Measurements from ENCODE around the gene LMBR1.

Gene LMBR1

DNA sequence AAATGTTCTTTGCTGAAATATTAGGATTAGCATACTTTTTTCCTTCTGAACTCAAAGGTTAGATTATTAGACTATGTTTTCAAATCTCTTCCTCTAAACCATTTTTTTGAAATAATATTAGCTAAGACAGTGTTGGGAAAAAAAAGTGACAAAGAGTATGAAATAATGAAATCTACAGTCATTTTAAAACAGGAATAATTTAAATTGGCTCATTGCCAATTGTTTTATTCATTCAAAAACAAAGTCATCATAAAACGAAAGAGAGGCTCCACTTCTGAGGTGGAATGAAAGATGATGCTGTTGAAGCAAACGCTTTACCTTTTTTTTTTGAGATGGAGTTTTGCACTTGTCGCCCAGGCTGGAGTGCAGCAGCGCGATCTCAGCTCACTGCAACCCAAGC, 201.2 kb downstream of the LMBR1 start:
- no peak for DNase-seq (ENCODE audit: low read depth)

- no peak for DNase-seq (ENCODE audit: low read depth)
Measured at GRCh38 chr7:156684661-156685060, 208.3 kb downstream of the LMBR1 start.

DNA sequence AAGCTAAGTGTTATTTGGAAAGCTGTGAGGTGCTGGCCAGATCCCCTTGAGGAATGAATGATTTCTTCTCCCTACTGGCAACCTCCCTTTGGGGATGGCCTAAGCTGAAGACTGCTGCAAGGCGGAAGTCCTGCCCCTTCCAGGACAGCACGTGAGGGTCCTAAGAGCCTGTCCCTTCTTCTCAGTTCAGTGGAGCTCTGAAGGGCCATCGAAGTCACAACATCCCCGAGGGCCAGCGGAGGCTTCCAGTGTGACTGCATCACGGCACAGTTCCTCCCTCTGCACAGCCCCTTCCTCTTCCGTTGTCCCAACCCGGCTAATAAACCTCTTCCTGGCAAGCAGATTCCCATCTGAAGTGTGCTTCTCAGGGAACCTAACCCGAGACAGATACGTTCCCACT, 208.7 kb downstream of the LMBR1 start:
- no peak for DNase-seq (ENCODE audit: low read depth)

DNA sequence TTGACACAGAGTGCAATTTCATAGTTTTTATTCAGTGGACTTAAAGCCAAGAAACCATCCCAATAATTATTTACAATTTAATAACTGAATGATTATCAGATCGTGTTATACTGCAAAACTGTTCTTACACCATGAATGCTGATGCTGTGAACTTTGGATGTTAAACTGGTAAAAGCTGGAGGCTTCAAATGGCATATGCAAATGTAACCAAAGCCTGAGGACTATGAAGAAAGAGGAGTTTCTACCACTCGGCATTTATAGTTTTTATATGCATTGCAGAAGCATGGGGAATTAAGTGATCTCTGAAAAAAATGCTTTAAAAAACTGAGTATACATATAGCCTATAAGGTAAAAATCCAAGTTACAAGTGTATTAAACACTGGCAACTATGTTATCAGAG, 210.1 kb downstream of the LMBR1 start:
- DNase-seq (ENCODE audit: low read depth), result no peak

DNA sequence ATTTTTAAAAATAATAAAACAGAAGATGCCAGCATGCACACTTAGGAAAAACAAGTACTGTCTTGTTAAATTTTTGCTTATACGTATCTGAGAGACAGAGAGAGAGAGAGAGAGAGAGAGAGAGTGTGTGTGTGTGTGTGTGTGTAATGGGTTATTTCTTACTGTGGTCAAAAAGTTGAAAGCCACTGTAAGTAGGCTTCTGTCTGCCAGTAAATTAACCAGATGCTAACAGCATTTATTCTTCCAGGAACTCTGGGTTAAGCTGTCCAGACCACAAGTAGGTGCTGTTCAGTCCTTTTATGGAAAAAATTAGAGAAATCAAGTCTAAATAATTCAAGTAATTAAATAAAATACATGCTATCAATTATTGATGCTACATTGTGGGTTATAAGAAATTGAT, 212.7 kb downstream of the LMBR1 start:
- no peak for DNase-seq (ENCODE audit: low read depth)

GRCh38 chr7:156677374-156678054, 215.5 kb downstream of the LMBR1 start:
- DNase-seq (ENCODE audit: low read depth), result no peak

DNA sequence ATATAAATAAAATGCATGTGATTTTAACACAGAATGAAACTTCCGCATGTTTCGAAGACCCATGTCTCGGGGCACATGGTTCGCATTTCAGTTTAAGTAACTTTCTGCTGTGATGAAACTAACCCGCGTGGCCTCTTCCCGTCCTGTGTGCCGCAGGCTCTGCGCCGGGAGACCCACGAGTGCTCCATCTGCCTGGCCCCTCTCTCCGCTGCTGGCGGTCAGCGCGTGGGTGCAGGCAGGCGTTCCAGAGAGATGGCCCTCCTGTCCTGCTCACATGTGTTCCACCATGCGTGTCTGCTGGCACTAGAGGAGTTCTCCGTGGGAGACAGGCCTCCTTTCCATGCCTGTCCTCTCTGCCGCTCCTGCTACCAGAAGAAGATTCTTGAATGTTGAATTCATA, 216.7 kb downstream of the LMBR1 start:
- DNase-seq (ENCODE audit: low read depth), result no peak

DNA sequence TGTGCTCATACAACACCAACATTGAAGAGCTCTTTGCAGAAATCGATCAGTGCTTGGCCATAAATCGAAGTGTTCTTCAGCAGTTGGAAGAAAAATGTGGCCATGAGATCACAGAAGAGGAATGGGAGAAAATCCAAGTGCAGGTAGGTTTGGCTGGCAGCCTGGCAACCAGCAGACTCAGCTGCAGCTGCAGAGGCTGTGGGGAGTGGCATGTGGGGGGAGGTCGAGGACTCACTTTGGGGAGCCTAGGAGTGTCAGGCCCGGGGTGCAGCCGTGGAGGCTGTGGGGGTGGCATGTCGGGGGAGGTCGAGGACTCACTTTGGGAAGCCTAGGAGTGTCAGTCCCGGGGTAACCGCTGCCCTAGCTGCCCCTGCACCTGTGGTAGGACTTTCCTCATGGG, 217.3 kb downstream of the LMBR1 start:
- DNase-seq (ENCODE audit: low read depth), result no peak

- no peak for DNase-seq (ENCODE audit: low read depth)
Measured at GRCh38 chr7:156673902-156674301, 219.1 kb downstream of the LMBR1 start.

GRCh38 chr7:156673454-156673853, 219.5 kb downstream of the LMBR1 start:
- DNase-seq (ENCODE audit: low read depth), result no peak

DNA sequence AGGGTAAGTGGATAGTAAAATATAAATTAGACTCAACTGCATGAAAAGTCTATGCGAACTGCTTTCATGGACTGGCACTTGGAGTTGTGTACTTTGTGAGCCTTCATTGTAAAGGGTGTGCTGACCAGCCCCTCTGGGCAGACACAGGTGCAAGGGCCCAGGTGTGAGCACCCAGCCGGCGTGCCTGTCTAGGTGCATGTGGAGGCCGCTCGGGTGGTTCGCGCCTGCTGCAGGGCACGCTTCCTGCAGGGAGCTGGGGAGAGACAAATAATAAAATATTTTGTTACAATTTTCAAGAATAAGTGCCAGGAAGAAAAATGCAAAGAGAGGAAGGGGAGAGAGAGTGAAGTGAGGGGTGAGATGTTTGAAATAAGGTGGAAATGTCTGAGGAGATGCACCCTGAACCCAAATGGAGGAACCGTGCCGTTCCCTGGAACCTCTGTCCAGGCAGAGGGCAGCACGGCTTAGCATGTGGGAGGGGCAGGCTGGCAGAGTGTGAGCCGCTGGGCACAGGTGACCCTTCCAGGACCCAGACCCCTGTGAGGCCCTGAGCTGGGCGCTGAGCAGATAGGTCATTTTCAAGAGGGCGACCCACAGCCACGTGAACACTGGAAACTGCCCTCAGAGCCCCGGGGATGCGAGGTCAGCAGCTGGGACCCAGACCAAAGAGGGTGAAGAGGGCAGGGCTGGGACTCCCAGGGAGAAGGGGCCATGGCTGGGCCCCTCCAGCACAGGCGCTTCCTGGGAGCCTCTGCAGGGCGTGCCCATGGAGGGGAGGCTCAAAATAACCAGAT, 223.8 kb downstream of the LMBR1 start:
- DNase-seq (ENCODE audit: low read depth), result no peak

DNA sequence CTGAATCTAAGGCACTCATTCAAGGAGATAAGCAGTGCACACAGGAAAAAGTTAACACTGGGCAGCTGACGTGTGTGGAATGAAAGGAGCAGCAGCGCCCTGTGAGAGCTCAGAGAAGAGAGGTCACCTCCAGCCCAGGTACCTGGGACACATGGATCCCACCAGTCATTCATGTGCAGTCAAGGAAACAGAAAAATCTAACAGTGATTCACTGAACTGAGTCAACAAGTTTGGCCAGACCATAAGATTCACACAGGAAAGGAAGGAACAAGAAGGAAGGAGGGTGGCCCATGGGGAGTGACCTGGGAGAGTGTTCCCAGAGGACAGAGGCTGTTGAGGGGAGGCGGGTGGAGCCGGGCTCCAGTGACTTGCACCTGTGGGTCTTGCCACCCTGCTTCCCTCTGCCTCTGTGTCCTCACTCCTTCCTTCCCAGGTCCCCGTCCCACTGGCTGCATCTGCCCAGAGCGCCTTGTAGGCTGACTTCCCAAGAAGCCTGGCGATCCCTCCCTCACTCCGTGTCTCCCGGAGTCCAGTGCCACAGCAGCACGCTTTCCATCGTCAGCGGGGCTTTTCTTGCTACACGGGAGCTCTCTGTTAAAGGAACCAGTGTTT, 224.7 kb downstream of the LMBR1 start:
- DNase-seq (ENCODE audit: low read depth), result no peak

DNA sequence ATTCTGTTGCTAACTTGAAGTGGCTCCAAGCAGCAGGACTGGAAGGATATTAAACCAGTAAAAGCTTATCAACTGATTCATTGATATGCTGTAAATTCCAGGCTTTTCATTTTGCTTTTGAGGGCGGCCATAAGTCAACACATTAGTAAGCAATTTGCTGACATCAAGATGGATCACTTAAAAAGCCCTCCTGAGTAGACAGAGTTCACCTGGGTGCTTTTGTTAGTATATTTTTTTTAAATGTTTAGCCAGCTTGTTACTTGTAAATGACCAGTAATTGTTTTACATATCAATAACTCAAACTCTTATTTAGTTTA, 225.9 kb downstream of the LMBR1 start:
- no peak for DNase-seq (ENCODE audit: low read depth)

GRCh38 chr7:156666368-156667109, 226.4 kb downstream of the LMBR1 start:
- no peak for DNase-seq (ENCODE audit: low read depth)

DNA sequence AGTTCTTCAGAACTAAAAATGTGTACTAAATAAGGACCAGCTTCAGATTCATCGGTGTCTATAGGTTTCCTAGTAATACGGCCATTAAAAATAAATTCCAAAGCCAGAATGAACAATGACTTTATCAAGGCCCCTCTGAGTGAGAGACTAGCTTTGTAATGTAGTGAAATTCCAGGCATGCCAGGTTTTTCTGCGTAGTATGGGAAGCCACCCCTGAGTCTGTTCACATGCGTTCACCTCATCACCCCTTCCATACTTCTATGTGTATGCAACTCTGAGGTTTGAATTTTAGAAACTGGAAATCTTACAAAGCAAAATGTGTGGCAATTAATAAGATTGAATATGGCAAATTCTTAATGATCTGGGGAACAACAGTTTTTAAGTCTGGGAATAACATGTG, 227.9 kb downstream of the LMBR1 start:
- DNase-seq (ENCODE audit: low read depth), result no peak

DNA sequence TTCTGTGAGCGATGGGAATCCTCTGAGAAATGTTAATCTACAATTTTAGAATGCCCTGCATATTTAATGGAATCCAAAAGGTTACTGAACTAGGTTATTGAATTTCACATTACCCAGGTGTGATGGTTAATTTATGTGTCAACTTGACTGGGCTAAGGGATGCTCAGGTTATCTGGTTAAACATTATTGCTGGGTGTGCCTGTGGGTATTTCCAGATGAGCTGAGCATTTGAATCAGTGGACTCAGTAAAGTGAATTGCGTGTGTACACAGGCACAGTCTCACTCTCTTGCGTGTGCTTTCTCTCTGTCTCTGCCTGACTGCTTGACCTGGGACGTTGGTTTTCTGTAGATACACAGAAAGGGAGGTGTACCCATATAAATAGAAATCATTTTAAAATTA, 230.7 kb downstream of the LMBR1 start:
- DNase-seq (ENCODE audit: low read depth), result no peak

GRCh38 chr7:156661637-156662036, 231.3 kb downstream of the LMBR1 start:
- DNase-seq (ENCODE audit: low read depth), result no peak

GRCh38 chr7:156659961-156660360, 233.0 kb downstream of the LMBR1 start:
- DNase-seq (ENCODE audit: low read depth), result no peak

- DNase-seq (ENCODE audit: low read depth), result no peak
Measured at GRCh38 chr7:156659203-156659602, 233.8 kb downstream of the LMBR1 start.

DNA sequence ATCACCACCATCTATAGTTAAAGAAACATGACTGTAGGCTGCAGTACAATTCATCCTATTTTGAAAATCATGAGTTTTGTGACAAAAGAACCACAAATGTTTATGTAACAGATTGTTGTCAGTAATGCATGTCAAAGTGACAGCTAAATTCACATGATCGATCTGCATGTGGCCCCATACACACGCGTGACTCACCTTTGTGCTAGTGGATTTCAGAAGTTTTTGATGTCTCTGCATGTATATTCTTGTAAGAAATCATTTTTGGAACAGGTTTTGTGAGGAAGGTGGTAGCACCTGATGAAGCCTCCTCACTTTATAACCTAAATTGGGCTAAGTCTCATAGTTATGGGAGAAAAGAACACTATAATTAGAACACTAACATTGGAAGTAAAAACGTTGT, 235.3 kb downstream of the LMBR1 start:
- DNase-seq (ENCODE audit: low read depth), result no peak

GRCh38 chr7:156656598-156656997, 236.4 kb downstream of the LMBR1 start:
- DNase-seq (ENCODE audit: low read depth), result no peak

DNA sequence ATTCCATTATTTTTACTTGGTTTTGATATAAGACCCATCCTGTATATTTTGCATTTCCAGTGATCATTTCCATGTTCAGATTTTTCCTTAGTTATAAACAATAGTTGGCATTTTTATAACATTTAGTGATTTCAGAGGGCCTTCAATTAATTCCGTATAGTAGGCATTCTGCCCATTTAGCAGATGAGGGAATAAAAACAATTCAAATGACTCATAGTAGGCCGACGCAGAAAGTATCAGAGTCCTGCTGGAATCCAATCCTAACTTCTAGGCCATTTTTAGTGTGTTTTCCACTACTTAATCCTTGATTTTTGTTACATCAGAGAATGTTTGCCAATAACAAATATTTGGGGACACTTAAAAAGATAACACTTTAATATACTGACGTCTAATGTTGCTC, 237.0 kb downstream of the LMBR1 start:
- no peak for DNase-seq (ENCODE audit: low read depth)

GRCh38 chr7:156655251-156655650, 237.7 kb downstream of the LMBR1 start:
- no peak for DNase-seq (ENCODE audit: low read depth)

Measured in non-pigmented ciliary epithelial cell (primary cell).